PC-9 (cell line): ENCODE measurements around the gene DHRS7C.

Source experiments
- CTCF ChIP-seq: fragments of 200-600 bp; sonication (generic); conservative IDR thresholded peaks from 2 replicates; pipeline ENCODE4 v1.6.1; 2017; ENCODE audit warnings: mixed run types, antibody characterized with exemption, mild to moderate bottlenecking, moderate library complexity
- EZH2 ChIP-seq: fragments of 200-600 bp; sonication (generic); IDR thresholded peaks from 2 replicates; pipeline ENCODE4 v1.8.0; 2017; ENCODE audit warnings: antibody characterized with exemption, low read depth

GRCh38 chr17:9817086-9817485, 25.7 kb upstream of the DHRS7C start:
- TF ChIP-seq CTCF: no peak
- TF ChIP-seq EZH2: no peak
